Measurements from ENCODE around the gene SLAMF8. TPM values are rescaled to one million over a fixed set of nuclear protein-coding genes. Genes with fewer than 3 reads are reported as not detected.

The SLAMF8 gene
- total RNA-seq, 1 donor from 2014 or later: not detected

DNA sequence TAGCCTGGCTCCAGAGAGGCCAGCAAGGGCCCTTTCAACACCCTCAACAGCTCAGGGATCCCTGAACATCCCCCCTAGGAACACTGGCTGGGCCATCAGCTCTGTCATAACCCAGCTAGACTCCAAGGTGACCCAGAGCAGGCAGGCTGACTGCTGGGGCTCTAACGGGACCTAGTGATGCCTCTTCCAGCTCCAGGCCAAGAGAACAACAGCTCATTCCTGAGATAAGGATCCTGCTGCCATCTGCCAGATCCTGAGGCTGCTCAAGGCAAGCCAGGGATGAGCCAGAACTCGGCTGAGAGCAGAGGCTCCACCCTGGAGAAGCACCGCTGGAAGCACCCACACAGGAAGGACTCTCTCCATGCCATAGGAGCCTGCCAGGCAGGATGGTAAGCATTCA lies 33.8 kb downstream of the SLAMF8 start:
- H3K36me3 Mint-ChIP-seq (ENCODE audit: low read depth): no peaks in the 10 kb centered on the region
- H3K27ac Mint-ChIP-seq (ENCODE audit: unreplicated experiment): no peak overlapping the region
- TF ChIP-seq, protein P1, sequence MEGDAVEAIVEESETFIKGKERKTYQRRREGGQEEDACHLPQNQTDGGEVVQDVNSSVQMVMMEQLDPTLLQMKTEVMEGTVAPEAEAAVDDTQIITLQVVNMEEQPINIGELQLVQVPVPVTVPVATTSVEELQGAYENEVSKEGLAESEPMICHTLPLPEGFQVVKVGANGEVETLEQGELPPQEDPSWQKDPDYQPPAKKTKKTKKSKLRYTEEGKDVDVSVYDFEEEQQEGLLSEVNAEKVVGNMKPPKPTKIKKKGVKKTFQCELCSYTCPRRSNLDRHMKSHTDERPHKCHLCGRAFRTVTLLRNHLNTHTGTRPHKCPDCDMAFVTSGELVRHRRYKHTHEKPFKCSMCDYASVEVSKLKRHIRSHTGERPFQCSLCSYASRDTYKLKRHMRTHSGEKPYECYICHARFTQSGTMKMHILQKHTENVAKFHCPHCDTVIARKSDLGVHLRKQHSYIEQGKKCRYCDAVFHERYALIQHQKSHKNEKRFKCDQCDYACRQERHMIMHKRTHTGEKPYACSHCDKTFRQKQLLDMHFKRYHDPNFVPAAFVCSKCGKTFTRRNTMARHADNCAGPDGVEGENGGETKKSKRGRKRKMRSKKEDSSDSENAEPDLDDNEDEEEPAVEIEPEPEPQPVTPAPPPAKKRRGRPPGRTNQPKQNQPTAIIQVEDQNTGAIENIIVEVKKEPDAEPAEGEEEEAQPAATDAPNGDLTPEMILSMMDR (conservative IDR thresholded peaks at IDR 0.05): no peak
- no peak for DNase-seq (ENCODE audit: low read depth, low spot score)
- H3K4me3 Mint-ChIP-seq: no peak overlapping the region
- H3K9me3 Mint-ChIP-seq: no peaks in the 10 kb centered on the region
- H3K27me3 Mint-ChIP-seq (ENCODE audit: low read depth): peaks cover 73% of the 10 kb centered on the region
- peaks cover under 1% of the 10 kb centered on the region for H3K4me1 Mint-ChIP-seq

DNA sequence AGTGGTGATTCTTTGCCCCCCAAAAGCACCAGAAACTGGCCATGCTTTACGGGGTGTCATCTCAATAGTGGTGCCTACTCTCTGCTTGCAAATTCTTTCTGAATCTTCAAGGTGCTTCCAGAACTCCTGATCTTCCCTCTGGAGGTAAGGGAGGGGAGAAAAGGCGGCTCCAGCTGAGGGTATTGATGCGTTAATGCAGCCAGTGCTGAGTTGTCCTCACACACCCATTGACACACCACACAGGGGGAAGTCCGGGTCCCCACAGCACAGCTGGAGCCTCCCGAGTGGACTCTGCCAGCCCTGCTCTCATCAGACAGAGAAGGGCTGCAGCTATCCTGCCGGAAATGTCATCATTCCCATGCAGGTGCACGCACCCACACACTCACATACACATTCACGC lies 34.5 kb downstream of the SLAMF8 start:
- no peak overlapping the region for H3K27ac Mint-ChIP-seq (ENCODE audit: unreplicated experiment)
- H3K4me3 Mint-ChIP-seq: no peak overlapping the region
- H3K9me3 Mint-ChIP-seq: no peaks in the 10 kb centered on the region
- no peaks in the 10 kb centered on the region for H3K36me3 Mint-ChIP-seq (ENCODE audit: low read depth)
- TF ChIP-seq, protein P1 (conservative IDR thresholded peaks at IDR 0.05): no peak
- DNase-seq (ENCODE audit: low read depth, low spot score): no peak
- no peaks in the 10 kb centered on the region for H3K4me1 Mint-ChIP-seq
- peaks cover 75% of the 10 kb centered on the region for H3K27me3 Mint-ChIP-seq (ENCODE audit: low read depth)

DNA sequence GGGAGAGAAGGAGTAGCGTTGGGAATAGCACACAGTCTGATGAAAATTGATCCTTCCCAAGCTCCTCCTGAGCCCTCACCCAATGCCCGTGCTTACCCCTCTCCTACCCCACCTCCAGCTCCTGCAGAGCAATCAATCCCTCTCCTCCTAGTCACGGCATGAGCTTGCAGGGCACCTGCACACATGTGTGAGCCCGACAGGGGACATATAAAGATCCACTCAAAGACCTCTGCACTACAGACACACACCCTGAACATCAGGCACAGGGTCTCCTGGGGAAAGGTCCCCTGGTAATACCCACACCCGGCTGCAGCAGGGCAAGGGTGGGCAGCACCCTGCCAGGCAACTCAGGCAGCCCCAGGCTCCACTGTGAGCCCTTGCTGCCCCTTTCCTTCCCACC lies 35.4 kb downstream of the SLAMF8 start:
- Mint-ChIP-seq H3K4me3 (no peak overlapping the region), H3K27ac (ENCODE audit: unreplicated experiment) (no peak overlapping the region), H3K4me1 (no peaks in the 10 kb centered on the region), H3K36me3 (ENCODE audit: low read depth) (no peaks in the 10 kb centered on the region), H3K9me3 (no peaks in the 10 kb centered on the region), H3K27me3 (ENCODE audit: low read depth) (peaks cover 75% of the 10 kb centered on the region)
- DNase-seq (ENCODE audit: low read depth, low spot score): no peak
- TF ChIP-seq, protein P1 (conservative IDR thresholded peaks at IDR 0.05): no peak

DNA sequence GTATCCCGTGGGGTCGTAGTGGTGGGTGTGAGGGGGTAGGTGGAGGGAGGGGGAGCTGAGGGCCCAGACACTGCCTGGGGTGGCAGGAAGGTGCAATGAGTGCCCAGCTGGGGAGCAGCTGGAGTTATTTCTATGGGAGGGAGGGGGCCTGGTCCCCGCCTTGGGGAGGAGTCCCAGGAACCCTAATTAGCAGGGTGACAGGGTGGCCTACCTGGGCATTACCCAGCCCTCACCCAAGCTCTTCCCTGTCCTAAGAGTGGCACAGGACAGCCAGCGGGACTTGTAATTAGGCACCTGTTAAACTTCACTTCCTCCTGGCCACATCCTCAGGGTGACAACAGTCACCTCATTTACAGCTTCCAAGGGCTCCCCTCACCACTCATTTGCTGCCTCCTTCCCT lies 35.9 kb downstream of the SLAMF8 start, which contains the start of gene VSIG8:
TSS of gene VSIG8 (minus strand) at position 101 of the 400 bp plus-strand sequence. CDS start 136 bp downstream, outside the sequence.
- Mint-ChIP-seq H3K4me3 (no peak within 1 kb of the TSS), H3K4me1 (no peaks in the 10 kb centered on the region), H3K27me3 (ENCODE audit: low read depth) (peaks cover 76% of the 10 kb centered on the region), H3K27ac (ENCODE audit: unreplicated experiment) (no peak within 1 kb of the TSS), H3K9me3 (no peaks in the 10 kb centered on the region), H3K36me3 (ENCODE audit: low read depth) (no peaks in the 10 kb centered on the region)
- no peak for DNase-seq (ENCODE audit: low read depth, low spot score)
- TF ChIP-seq, protein P1 (conservative IDR thresholded peaks at IDR 0.05): no peak

DNA sequence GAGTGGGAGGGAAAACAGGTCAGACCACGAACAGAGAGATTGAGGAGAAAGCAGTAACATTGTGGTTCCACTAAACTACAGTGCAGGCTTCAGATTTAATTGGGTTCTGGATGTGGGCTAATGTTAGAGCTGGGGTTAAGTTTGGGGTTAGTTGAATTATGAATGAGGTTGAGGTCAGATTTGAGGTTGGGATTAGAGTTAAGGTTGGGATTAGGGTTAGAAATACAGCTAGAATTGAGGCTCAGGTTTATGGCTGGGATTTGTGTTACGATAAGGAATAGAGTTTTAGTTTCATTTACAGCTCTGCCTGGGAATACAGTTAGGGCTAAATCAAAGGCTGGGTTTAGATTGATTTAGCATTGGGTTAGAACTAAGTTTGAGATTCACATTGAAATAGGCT lies 37.6 kb downstream of the SLAMF8 start:
- Mint-ChIP-seq H3K4me3 (no peak overlapping the region), H3K36me3 (ENCODE audit: low read depth) (no peaks in the 10 kb centered on the region), H3K27me3 (ENCODE audit: low read depth) (peaks cover 79% of the 10 kb centered on the region), H3K9me3 (no peaks in the 10 kb centered on the region), H3K4me1 (no peaks in the 10 kb centered on the region), H3K27ac (ENCODE audit: unreplicated experiment) (no peak overlapping the region)
- TF ChIP-seq, protein P1 (conservative IDR thresholded peaks at IDR 0.05): no peak
- DNase-seq (ENCODE audit: low read depth, low spot score): no peak

DNA sequence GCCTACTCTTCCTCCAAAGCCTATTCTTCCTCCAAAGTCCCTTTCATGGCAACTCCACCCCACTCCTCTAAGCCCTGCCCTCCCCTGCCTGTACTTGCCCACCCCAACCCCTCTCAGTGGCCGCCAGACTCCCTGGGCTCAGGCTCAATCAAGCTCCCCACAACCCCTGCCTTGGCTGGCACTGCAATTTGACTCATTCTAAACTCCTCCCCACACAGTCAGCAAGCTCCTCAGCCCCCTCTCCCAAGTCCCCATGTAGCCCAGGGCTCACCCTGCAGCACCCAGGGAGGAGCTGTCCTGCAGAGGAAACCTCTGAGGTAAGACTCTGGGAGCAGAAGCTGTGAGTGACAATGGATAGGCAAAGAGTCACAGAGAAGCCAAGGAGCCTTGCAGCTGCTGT lies 39.4 kb downstream of the SLAMF8 start:
- Mint-ChIP-seq H3K36me3 (ENCODE audit: low read depth) (no peaks in the 10 kb centered on the region), H3K27me3 (ENCODE audit: low read depth) (peaks cover 80% of the 10 kb centered on the region), H3K27ac (ENCODE audit: unreplicated experiment) (no peak overlapping the region), H3K4me1 (no peaks in the 10 kb centered on the region), H3K9me3 (no peaks in the 10 kb centered on the region), H3K4me3 (no peak overlapping the region)
- no peak for DNase-seq (ENCODE audit: low read depth, low spot score)
- TF ChIP-seq, protein P1 (conservative IDR thresholded peaks at IDR 0.05): no peak

All from neural crest cell (in vitro differentiated cells).